Ishikawa (cell line): ENCODE data around the gene ALG5.

Experiments
- CREB1 ChIP-seq: IDR thresholded peaks from 2 replicates; pipeline ENCODE4 v1.6.1; 2012; ENCODE audit warnings: low read depth
- EGR1 ChIP-seq: IDR thresholded peaks from 2 replicates; pipeline ENCODE4 v1.6.1; 2012
- EP300 ChIP-seq: IDR thresholded peaks from 2 replicates; pipeline ENCODE4 v1.6.1; 2012; ENCODE audit warnings: borderline replicate concordance
- FOXM1 ChIP-seq: IDR thresholded peaks from 2 replicates; pipeline ENCODE4 v1.6.1; 2012; ENCODE audit warnings: low read depth, borderline replicate concordance
- RAD21 ChIP-seq: IDR thresholded peaks from 2 replicates; pipeline ENCODE4 v1.6.1; 2012; ENCODE audit warnings: low read depth
- TAF1 ChIP-seq: IDR thresholded peaks from 2 replicates; pipeline ENCODE4 v1.6.1; 2012; ENCODE audit warnings: low read depth, mild to moderate bottlenecking
- TEAD4 ChIP-seq: IDR thresholded peaks from 2 replicates; pipeline ENCODE4 v1.6.1; 2012
- YY1 ChIP-seq: IDR thresholded peaks from 2 replicates; pipeline ENCODE4 v1.6.1; 2012; ENCODE audit warnings: low read depth
- ZBTB7A ChIP-seq: IDR thresholded peaks from 2 replicates; pipeline ENCODE4 v1.6.1; 2012; ENCODE audit warnings: low read depth
- TF ChIP-seq, protein P1 (sequence below): IDR thresholded peaks from 2 replicates; pipeline ENCODE4 v1.6.1; 2012
- TF ChIP-seq, protein P2 (sequence below): IDR thresholded peaks from 2 replicates; pipeline ENCODE4 v1.6.1; 2012; ENCODE audit warnings: low read depth, mild to moderate bottlenecking
- TF ChIP-seq, protein P3 (sequence below): IDR thresholded peaks from 2 replicates; pipeline ENCODE4 v1.6.1; 2012

DNA sequence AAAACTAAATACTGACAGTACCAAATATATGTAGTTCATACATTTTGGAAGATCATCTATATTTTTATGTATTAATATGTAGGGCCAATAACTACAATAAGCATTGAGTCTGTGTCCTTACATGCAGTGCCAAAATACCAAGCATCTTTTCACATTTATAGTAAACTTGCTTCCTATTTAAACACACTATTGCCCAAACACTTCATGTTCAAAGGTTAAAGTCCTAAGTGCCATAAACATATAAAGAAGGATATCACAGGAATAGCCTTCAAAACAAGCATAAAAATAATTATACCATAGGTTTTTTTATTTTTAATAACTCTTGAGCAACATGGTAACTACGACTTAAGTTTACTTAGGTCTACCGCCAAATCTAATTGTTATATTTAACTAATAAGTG, 28.5 kb upstream of the ALG5 start:
- TF ChIP-seq, protein P1, sequence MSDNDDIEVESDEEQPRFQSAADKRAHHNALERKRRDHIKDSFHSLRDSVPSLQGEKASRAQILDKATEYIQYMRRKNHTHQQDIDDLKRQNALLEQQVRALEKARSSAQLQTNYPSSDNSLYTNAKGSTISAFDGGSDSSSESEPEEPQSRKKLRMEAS, result no peak
- no peak for TF ChIP-seq TEAD4
- TF ChIP-seq EP300, result no peak
- TF ChIP-seq, protein P2, sequence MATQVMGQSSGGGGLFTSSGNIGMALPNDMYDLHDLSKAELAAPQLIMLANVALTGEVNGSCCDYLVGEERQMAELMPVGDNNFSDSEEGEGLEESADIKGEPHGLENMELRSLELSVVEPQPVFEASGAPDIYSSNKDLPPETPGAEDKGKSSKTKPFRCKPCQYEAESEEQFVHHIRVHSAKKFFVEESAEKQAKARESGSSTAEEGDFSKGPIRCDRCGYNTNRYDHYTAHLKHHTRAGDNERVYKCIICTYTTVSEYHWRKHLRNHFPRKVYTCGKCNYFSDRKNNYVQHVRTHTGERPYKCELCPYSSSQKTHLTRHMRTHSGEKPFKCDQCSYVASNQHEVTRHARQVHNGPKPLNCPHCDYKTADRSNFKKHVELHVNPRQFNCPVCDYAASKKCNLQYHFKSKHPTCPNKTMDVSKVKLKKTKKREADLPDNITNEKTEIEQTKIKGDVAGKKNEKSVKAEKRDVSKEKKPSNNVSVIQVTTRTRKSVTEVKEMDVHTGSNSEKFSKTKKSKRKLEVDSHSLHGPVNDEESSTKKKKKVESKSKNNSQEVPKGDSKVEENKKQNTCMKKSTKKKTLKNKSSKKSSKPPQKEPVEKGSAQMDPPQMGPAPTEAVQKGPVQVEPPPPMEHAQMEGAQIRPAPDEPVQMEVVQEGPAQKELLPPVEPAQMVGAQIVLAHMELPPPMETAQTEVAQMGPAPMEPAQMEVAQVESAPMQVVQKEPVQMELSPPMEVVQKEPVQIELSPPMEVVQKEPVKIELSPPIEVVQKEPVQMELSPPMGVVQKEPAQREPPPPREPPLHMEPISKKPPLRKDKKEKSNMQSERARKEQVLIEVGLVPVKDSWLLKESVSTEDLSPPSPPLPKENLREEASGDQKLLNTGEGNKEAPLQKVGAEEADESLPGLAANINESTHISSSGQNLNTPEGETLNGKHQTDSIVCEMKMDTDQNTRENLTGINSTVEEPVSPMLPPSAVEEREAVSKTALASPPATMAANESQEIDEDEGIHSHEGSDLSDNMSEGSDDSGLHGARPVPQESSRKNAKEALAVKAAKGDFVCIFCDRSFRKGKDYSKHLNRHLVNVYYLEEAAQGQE, result no peak
- TF ChIP-seq EGR1, result no peak
- no peak for TF ChIP-seq ZBTB7A
- TF ChIP-seq RAD21, result no peak
- no peak for TF ChIP-seq YY1
- TF ChIP-seq FOXM1, result no peak
- no peak for TF ChIP-seq TAF1
- TF ChIP-seq CREB1, result no peak
- TF ChIP-seq, protein P3, sequence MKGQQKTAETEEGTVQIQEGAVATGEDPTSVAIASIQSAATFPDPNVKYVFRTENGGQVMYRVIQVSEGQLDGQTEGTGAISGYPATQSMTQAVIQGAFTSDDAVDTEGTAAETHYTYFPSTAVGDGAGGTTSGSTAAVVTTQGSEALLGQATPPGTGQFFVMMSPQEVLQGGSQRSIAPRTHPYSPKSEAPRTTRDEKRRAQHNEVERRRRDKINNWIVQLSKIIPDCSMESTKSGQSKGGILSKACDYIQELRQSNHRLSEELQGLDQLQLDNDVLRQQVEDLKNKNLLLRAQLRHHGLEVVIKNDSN, result no peak
